GM18519 (cell line): ENCODE data around the gene OVOL2.

ENCODE experiments used
- ATAC-seq: cut with Tn5 transposase; IDR thresholded peaks from one replicate; pipeline ENCODE4 v1.9.1; 2021; ENCODE audit warnings: mild to moderate bottlenecking, moderate library complexity; ENCODE audit not compliant: unreplicated experiment, low FRiP score

OVOL2 gene

GRCh38 chr20:17992224-17992637, 65.5 kb downstream of the OVOL2 start:
- ATAC-seq = no peak

GRCh38 chr20:17990278-17990972, 67.3 kb downstream of the OVOL2 start:
- no peak for ATAC-seq

DNA sequence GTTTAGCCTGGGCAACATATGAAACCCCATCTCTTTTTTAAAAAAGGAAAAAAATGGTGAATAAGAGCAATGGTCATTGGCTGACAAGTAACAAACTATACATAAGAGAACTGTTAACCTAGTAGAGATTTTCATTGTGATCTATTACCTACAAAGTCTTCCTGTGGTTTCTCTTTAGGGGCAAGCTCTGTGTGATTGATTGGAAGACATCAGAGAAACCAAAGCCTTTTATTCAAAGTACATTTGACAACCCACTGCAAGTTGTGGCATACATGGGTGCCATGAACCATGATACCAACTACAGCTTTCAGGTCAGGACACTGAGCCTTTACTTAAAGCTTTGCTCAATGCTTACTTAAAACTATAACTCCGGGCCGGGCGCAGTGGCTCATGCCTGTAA, 69.7 kb downstream of the OVOL2 start:
- no peak for ATAC-seq

DNA sequence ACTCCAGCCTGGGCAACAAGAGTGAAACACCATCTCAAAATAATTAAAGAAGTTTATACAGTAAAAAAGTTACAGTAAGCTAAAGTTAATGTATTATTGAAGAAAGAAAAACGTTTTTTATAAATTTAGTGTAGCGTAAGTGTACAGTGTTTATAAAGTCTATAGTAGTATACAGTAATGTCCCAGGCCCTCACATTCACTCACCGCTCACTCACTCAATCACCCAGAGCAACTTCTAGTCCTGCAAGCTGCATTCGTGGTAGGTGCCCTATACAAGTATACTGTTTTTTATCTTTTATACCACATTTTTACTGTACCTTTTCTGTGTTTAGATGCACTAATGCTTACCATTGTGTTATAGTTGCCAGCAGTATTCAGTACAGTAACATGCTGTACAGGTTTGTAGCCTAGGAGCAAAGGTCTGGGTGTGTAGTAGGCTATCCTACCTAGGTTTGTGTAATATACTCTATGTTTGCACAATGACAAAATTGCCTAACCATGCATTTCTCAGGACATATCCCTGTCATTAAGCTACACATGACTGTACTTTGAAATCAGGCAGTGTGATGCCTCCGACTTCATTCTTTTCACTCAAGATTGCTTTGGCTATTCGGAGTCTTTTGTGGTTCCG, 72.2 kb downstream of the OVOL2 start:
- ATAC-seq = no peak

DNA sequence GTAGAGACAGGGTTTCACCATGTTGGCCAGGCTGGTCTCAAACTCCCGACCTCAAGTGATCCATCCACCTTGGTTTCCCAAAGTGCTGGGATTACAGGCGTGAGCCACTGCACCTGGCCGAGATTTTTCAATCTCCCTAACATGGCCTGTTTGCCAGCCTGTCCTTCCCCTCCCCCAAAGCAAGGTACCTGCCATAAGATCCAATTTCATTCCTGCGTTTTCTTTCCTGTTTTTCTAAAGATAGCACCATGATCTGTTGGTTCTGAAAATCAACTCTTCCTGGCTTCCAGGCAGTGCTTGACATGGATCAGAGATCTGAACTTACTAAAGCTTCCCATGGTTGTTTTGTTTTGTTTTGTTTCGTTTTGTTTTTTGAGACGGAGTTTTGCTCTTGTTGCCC, 81.4 kb downstream of the OVOL2 start:
- ATAC-seq = no peak
